Measurements from ENCODE around the gene RPL6.

RPL6 gene

DNA sequence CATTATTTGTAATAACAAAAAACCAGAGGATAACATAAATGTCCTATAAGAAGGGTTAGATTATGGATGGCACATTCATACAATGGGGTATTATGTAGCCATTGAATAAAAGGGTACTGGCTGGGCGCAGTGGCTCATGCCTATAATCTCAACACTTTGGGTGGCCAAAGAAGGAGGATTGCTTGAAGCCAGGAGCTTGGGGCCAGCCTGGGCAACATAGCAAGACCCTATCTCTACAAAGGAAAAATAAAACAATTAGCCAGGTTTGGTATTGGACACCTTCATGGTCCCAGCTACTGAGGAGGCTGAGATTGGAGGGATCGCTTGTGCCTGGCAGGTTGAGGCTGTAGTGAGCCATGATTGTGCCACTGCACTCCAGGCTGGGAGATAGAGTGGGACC is 24.1 kb upstream of the RPL6 start:
- Histone ChIP-seq H3K4me3 (ENCODE audit: low read length) (no peak overlapping the region), H3K36me3 (ENCODE audit: control insufficient read depth, low read length) (no peaks in the 10 kb centered on the region), H3K4me2 (ENCODE audit: low read length) (no peak overlapping the region), H3K4me1 (ENCODE audit: control insufficient read depth, low read length) (no peaks in the 10 kb centered on the region), H3K27ac (ENCODE audit: low read depth, low read length) (no peak overlapping the region), H4K20me1 (ENCODE audit: control insufficient read depth, insufficient read depth, low read depth, low read length) (no peaks in the 10 kb centered on the region; the same call in 1 of the 2 replicates), H3K79me2 (ENCODE audit: control insufficient read depth, low read length) (peaks cover 91% of the 10 kb centered on the region), H3K27me3 (ENCODE audit: control insufficient read depth, low read length) (no peaks in the 10 kb centered on the region), H3K9me2 (replicated peaks; ENCODE audit: control insufficient read depth, low read length) (no peaks in the 10 kb centered on the region), H3K9me3 (ENCODE audit: control insufficient read depth, insufficient read depth, low read length) (no peaks in the 10 kb centered on the region), H3F3A (ENCODE audit: control insufficient read depth, insufficient read depth) (0 out of 2 replicates have a peak, but pooled peaks cover 2% of the 10 kb centered on the region)
- no peak for TF ChIP-seq EZH2phosphoT487 (IDR thresholded peaks at IDR 0.05; ENCODE audit: borderline replicate concordance, low read length)
- TF ChIP-seq, protein P1, sequence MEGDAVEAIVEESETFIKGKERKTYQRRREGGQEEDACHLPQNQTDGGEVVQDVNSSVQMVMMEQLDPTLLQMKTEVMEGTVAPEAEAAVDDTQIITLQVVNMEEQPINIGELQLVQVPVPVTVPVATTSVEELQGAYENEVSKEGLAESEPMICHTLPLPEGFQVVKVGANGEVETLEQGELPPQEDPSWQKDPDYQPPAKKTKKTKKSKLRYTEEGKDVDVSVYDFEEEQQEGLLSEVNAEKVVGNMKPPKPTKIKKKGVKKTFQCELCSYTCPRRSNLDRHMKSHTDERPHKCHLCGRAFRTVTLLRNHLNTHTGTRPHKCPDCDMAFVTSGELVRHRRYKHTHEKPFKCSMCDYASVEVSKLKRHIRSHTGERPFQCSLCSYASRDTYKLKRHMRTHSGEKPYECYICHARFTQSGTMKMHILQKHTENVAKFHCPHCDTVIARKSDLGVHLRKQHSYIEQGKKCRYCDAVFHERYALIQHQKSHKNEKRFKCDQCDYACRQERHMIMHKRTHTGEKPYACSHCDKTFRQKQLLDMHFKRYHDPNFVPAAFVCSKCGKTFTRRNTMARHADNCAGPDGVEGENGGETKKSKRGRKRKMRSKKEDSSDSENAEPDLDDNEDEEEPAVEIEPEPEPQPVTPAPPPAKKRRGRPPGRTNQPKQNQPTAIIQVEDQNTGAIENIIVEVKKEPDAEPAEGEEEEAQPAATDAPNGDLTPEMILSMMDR (IDR thresholded peaks at IDR 0.05; ENCODE audit: low read depth, low read length, poor library complexity, severe bottlenecking): no peak

DNA sequence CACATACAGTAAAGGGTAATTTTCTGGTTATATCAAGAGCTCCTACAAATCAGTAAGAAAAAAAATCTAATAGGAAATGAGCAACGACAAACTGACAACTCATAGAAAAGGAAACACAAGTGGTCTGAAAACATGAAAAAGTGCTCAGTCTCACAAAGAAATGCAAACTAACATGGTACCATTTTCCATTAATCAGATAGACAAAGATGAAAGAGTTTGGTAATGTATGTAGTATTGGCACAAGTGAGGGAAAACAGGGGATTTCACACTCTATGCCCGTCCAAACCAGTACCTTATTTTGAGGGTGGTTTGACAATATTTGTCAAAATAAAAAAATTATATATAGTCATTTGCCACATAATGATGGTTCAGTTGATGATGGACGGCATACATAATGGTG is 22.6 kb upstream of the RPL6 start:
- no peak overlapping the region for H3K27ac ChIP-seq (ENCODE audit: low read depth, low read length)
- H3K9me2 ChIP-seq (replicated peaks; ENCODE audit: control insufficient read depth, low read length): no peaks in the 10 kb centered on the region
- peaks cover 4% of the 10 kb centered on the region; the same call in 1 of the 2 replicates for H3K36me3 ChIP-seq (ENCODE audit: control insufficient read depth, low read length)
- peaks cover 88% of the 10 kb centered on the region for H3K79me2 ChIP-seq (ENCODE audit: control insufficient read depth, low read length)
- no peak overlapping the region for H3K4me3 ChIP-seq (ENCODE audit: low read length)
- no peaks in the 10 kb centered on the region for H3K27me3 ChIP-seq (ENCODE audit: control insufficient read depth, low read length)
- no peak overlapping the region for H3K4me2 ChIP-seq (ENCODE audit: low read length)
- H3K9me3 ChIP-seq (ENCODE audit: control insufficient read depth, insufficient read depth, low read length): no peaks in the 10 kb centered on the region
- H3F3A ChIP-seq (ENCODE audit: control insufficient read depth, insufficient read depth): 0 out of 2 replicates have a peak, but pooled peaks cover 2% of the 10 kb centered on the region
- no peak for TF ChIP-seq EZH2phosphoT487 (IDR thresholded peaks at IDR 0.05; ENCODE audit: borderline replicate concordance, low read length)
- TF ChIP-seq, protein P1 (IDR thresholded peaks at IDR 0.05; ENCODE audit: low read depth, low read length, poor library complexity, severe bottlenecking): no peak
- H4K20me1 ChIP-seq (ENCODE audit: control insufficient read depth, insufficient read depth, low read depth, low read length): no peaks in the 10 kb centered on the region; the same call in 1 of the 2 replicates
- no peaks in the 10 kb centered on the region for H3K4me1 ChIP-seq (ENCODE audit: control insufficient read depth, low read length)

DNA sequence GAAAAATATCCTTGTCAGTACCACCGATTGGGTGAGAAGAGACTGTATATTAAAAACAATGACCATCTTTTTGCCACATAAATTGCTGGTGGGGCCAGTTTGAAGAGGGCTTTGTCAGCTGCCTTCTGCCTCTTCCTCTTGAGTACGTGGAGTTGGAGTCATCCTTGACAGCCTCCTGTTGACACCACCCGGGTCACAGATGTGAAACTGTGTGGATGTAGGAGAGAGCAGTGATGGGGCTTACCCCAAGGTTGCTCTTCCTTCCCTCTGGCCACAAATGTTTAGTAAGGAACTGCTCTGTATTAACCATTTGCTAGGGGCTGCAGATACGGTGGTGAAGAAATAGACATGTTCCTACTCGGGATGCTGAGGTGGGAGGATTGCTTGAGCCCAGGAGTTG is 21.5 kb upstream of the RPL6 start:
- H3K27me3 ChIP-seq (ENCODE audit: control insufficient read depth, low read length): no peaks in the 10 kb centered on the region
- no peaks in the 10 kb centered on the region for H3K9me2 ChIP-seq (replicated peaks; ENCODE audit: control insufficient read depth, low read length)
- H3F3A ChIP-seq (ENCODE audit: control insufficient read depth, insufficient read depth): 0 out of 2 replicates have a peak, but pooled peaks cover under 1% of the 10 kb centered on the region
- TF ChIP-seq, protein P1 (IDR thresholded peaks at IDR 0.05; ENCODE audit: low read depth, low read length, poor library complexity, severe bottlenecking): no peak
- TF ChIP-seq EZH2phosphoT487 (IDR thresholded peaks at IDR 0.05; ENCODE audit: borderline replicate concordance, low read length): no peak
- no peak overlapping the region for H3K4me3 ChIP-seq (ENCODE audit: low read length)
- H3K9me3 ChIP-seq (ENCODE audit: control insufficient read depth, insufficient read depth, low read length): no peaks in the 10 kb centered on the region
- peaks cover 89% of the 10 kb centered on the region for H3K79me2 ChIP-seq (ENCODE audit: control insufficient read depth, low read length)
- no peaks in the 10 kb centered on the region for H3K4me1 ChIP-seq (ENCODE audit: control insufficient read depth, low read length)
- no peak overlapping the region for H3K4me2 ChIP-seq (ENCODE audit: low read length)
- no peak overlapping the region for H3K27ac ChIP-seq (ENCODE audit: low read depth, low read length)
- peaks cover 4% of the 10 kb centered on the region; the same call in 1 of the 2 replicates for H3K36me3 ChIP-seq (ENCODE audit: control insufficient read depth, low read length)
- H4K20me1 ChIP-seq (ENCODE audit: control insufficient read depth, insufficient read depth, low read depth, low read length): no peaks in the 10 kb centered on the region; the same call in 1 of the 2 replicates

Data from DOHH2 (cell line).